K562 (cell line): ENCODE measurements around the gene GPR78.

Experiments used
- CREM ChIP-seq: IDR thresholded peaks from 2 replicates; pipeline ENCODE4 v1.6.1; 2014; ENCODE audit warnings: antibody characterized with exemption, low read depth
- MXI1 ChIP-seq: IDR thresholded peaks from 2 replicates; pipeline ENCODE4 v1.6.1; 2011; ENCODE audit warnings: low read depth, mild to moderate bottlenecking, improper control_type of control experiment, low read length
- NR3C1 ChIP-seq: sonication (generic); formaldehyde crosslinking; IDR thresholded peaks from 2 replicates; pipeline ENCODE4 v1.8.1; 2022; ENCODE audit warnings: missing genetic modification reagents
- POLR2A ChIP-seq: fragments of 450-650 bp; conservative IDR thresholded peaks from 2 replicates; pipeline ENCODE4 v1.6.1; 2016
- RFX5 ChIP-seq: IDR thresholded peaks from 2 replicates; pipeline ENCODE4 v1.6.1; 2011; ENCODE audit warnings: low read depth, mild to moderate bottlenecking, improper control_type of control experiment, low read length
- SIRT6 ChIP-seq: IDR thresholded peaks from one replicate; pipeline ENCODE4 v1.6.1; 2012; ENCODE audit warnings: low read depth, mild to moderate bottlenecking, control low read depth, inconsistent platforms, low read length, moderate library complexity
- TCF3 ChIP-seq: sonication (generic); formaldehyde crosslinking; IDR thresholded peaks from 2 replicates; pipeline ENCODE4 v1.4.0; 2020; ENCODE audit warnings: mild to moderate bottlenecking, missing genetic modification reagents
- TRIM28 ChIP-seq: fragments of 450-650 bp; IDR thresholded peaks from 2 replicates; pipeline ENCODE4 v1.6.1; 2017
- YY1 ChIP-seq, 3 experiments: IDR thresholded peaks; 2 replicates each; pipeline ENCODE4 v1.6.1; 2011; ENCODE audit warnings: low read length in 2 of 3, mild to moderate bottlenecking in 2 of 3, moderate library complexity in 2 of 3, borderline replicate concordance in 1 of 3, control low read depth in 1 of 3, low read depth in 1 of 3; ENCODE audit not compliant: insufficient read depth in 3 of 3, insufficient replicate concordance in 2 of 3, control insufficient read depth in 1 of 3, insufficient read length in 1 of 3; ENCODE audit errors: extremely low read depth in 1 of 3
- ZNF589 ChIP-seq: fragments of 200-800 bp; sonication (Bioruptor generic); IDR thresholded peaks from 2 replicates; pipeline ENCODE4 v1.6.1; 2016; ENCODE audit warnings: low read depth, missing genetic modification characterization, missing compliant biosample characterization
- TF ChIP-seq, protein P1 (sequence below): fragments of 450-650 bp; formaldehyde crosslinking; IDR thresholded peaks from 2 replicates; pipeline ENCODE4 v1.4.0; 2020; ENCODE audit warnings: mild to moderate bottlenecking, moderate library complexity
- TF ChIP-seq, protein P2 (sequence below), 3 experiments: IDR thresholded peaks in 2 of 3; conservative IDR thresholded peaks in 1 of 3; 2 replicates each; pipeline ENCODE4 v1.5.1; 2011 to 2012; ENCODE audit warnings: low read length in 3 of 3, mild to moderate bottlenecking in 3 of 3, control low read depth in 2 of 3, improper control_type of control experiment in 1 of 3, inconsistent platforms in 1 of 3, low read depth in 1 of 3, mixed read lengths in 1 of 3, moderate library complexity in 1 of 3; ENCODE audit not compliant: insufficient read depth in 2 of 3
- TF ChIP-seq, protein P3 (sequence below): sonication (generic); formaldehyde crosslinking; IDR thresholded peaks from 2 replicates; pipeline ENCODE4 v1.8.1; 2022; ENCODE audit warnings: missing genetic modification reagents
- TF ChIP-seq, protein P4 (sequence below): sonication (generic); formaldehyde crosslinking; IDR thresholded peaks from 2 replicates; pipeline ENCODE4 v1.8.0; 2023; ENCODE audit warnings: missing genetic modification reagents, mild to moderate bottlenecking, borderline replicate concordance

DNA sequence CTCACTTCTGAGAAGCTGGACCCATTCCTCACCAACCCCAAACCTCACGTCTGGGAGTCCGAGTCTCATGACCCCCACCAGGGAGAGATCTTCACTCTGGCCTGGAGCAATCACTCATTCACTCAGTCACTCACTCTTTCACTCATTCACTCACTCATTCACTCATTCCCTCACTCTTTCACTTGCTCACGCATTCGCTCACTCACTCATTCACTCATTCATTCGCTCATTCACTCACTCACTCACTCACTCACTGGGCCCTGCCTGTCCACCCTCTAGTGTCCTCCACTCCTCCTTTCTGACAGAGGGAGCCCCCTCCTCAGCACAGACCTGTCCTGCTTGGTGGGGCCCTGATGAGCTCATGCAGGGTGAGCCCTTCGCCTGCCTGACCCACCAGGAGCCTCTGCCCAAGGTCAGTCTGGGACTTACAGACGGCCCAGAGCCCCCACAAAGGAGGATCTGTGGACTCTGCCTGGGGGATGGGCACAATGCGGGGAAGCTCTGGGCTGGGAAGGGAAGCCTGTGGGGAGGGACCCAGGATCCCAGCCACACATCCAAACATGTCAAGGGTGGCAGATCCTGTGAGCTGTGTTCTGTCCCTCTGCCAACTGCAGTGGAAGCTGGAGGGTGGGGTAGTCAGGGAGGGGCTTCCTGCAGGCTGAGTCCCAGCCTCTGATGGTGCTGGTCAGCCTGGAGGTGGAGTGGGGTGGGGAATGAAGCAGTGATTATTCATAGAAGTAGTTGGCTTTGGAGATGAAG lies 30.8 kb downstream of the GPR78 start:
- no peak for TF ChIP-seq SIRT6
- no peak for TF ChIP-seq TCF3
- TF ChIP-seq, protein P1, sequence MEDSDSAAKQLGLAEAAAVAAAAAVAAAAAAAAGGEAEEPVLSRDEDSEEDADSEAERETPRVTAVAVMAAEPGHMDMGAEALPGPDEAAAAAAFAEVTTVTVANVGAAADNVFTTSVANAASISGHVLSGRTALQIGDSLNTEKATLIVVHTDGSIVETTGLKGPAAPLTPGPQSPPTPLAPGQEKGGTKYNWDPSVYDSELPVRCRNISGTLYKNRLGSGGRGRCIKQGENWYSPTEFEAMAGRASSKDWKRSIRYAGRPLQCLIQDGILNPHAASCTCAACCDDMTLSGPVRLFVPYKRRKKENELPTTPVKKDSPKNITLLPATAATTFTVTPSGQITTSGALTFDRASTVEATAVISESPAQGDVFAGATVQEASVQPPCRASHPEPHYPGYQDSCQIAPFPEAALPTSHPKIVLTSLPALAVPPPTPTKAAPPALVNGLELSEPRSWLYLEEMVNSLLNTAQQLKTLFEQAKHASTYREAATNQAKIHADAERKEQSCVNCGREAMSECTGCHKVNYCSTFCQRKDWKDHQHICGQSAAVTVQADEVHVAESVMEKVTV (CRISPR knock-in tag) = no peak
- no peak for TF ChIP-seq ZNF589 (CRISPR knock-in tag)
- TF ChIP-seq TRIM28 = no peak
- TF ChIP-seq CREM = no peak
- TF ChIP-seq RFX5 = no peak
- TF ChIP-seq, protein P2, sequence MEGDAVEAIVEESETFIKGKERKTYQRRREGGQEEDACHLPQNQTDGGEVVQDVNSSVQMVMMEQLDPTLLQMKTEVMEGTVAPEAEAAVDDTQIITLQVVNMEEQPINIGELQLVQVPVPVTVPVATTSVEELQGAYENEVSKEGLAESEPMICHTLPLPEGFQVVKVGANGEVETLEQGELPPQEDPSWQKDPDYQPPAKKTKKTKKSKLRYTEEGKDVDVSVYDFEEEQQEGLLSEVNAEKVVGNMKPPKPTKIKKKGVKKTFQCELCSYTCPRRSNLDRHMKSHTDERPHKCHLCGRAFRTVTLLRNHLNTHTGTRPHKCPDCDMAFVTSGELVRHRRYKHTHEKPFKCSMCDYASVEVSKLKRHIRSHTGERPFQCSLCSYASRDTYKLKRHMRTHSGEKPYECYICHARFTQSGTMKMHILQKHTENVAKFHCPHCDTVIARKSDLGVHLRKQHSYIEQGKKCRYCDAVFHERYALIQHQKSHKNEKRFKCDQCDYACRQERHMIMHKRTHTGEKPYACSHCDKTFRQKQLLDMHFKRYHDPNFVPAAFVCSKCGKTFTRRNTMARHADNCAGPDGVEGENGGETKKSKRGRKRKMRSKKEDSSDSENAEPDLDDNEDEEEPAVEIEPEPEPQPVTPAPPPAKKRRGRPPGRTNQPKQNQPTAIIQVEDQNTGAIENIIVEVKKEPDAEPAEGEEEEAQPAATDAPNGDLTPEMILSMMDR (IDR thresholded peaks at IDR 0.05 in 2 of 3, conservative IDR thresholded peaks at IDR 0.05 in 1 of 3; ENCODE audit: insufficient read depth in 2 of 3, low read depth in 1 of 3, low read length in 3 of 3) = no peak
- no peak for TF ChIP-seq NR3C1 (CRISPR knock-in tag)
- TF ChIP-seq, protein P3, sequence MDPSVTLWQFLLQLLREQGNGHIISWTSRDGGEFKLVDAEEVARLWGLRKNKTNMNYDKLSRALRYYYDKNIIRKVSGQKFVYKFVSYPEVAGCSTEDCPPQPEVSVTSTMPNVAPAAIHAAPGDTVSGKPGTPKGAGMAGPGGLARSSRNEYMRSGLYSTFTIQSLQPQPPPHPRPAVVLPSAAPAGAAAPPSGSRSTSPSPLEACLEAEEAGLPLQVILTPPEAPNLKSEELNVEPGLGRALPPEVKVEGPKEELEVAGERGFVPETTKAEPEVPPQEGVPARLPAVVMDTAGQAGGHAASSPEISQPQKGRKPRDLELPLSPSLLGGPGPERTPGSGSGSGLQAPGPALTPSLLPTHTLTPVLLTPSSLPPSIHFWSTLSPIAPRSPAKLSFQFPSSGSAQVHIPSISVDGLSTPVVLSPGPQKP = no peak
- TF ChIP-seq POLR2A = no peak
- no peak for TF ChIP-seq MXI1
- TF ChIP-seq, protein P4, sequence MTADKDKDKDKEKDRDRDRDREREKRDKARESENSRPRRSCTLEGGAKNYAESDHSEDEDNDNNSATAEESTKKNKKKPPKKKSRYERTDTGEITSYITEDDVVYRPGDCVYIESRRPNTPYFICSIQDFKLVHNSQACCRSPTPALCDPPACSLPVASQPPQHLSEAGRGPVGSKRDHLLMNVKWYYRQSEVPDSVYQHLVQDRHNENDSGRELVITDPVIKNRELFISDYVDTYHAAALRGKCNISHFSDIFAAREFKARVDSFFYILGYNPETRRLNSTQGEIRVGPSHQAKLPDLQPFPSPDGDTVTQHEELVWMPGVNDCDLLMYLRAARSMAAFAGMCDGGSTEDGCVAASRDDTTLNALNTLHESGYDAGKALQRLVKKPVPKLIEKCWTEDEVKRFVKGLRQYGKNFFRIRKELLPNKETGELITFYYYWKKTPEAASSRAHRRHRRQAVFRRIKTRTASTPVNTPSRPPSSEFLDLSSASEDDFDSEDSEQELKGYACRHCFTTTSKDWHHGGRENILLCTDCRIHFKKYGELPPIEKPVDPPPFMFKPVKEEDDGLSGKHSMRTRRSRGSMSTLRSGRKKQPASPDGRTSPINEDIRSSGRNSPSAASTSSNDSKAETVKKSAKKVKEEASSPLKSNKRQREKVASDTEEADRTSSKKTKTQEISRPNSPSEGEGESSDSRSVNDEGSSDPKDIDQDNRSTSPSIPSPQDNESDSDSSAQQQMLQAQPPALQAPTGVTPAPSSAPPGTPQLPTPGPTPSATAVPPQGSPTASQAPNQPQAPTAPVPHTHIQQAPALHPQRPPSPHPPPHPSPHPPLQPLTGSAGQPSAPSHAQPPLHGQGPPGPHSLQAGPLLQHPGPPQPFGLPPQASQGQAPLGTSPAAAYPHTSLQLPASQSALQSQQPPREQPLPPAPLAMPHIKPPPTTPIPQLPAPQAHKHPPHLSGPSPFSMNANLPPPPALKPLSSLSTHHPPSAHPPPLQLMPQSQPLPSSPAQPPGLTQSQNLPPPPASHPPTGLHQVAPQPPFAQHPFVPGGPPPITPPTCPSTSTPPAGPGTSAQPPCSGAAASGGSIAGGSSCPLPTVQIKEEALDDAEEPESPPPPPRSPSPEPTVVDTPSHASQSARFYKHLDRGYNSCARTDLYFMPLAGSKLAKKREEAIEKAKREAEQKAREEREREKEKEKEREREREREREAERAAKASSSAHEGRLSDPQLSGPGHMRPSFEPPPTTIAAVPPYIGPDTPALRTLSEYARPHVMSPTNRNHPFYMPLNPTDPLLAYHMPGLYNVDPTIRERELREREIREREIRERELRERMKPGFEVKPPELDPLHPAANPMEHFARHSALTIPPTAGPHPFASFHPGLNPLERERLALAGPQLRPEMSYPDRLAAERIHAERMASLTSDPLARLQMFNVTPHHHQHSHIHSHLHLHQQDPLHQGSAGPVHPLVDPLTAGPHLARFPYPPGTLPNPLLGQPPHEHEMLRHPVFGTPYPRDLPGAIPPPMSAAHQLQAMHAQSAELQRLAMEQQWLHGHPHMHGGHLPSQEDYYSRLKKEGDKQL = no peak
- TF ChIP-seq YY1 (IDR thresholded peaks at IDR 0.05; ENCODE audit: borderline replicate concordance in 1 of 3, control insufficient read depth in 1 of 3, extremely low read depth in 1 of 3, insufficient read depth in 3 of 3, insufficient read length in 1 of 3, insufficient replicate concordance in 2 of 3, low read depth in 1 of 3, low read length in 2 of 3) = no peak
